NCI-H2227 (cell line): ENCODE data around the gene TRAF3IP1.
A peak's percentile ranks its signal among the peaks of the same experiment; 100 is the strongest.
"Not testable (repeated sequence)": the region's sequence is repeated elsewhere in the genome, so short reads cannot be mapped to it uniquely, and the experiment has no call there.

Experiments
- DNase-seq: peaks from one replicate; lab custom pipeline; 2025; ENCODE audit not compliant: unreplicated experiment; lab: John Stamatoyannopoulos, UW

Gene TRAF3IP1

DNA sequence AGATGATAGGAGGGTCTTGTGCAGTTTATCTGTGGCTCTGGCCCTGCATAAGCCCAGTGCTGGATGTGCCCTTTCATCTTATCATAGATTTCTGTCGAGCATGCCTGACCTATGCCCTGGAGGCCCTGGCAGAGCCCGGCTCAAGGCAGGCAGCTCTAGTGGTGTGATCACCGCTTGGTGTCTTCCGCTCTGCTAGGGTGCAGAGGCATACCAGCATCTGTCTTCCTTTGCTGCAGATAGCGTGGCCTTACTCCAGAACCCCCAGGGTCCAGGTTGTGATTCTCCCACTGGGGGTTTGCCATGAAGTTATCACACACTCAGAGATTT, 13.7 kb upstream of the TRAF3IP1 start:
- DNase-seq, result no peak

DNA sequence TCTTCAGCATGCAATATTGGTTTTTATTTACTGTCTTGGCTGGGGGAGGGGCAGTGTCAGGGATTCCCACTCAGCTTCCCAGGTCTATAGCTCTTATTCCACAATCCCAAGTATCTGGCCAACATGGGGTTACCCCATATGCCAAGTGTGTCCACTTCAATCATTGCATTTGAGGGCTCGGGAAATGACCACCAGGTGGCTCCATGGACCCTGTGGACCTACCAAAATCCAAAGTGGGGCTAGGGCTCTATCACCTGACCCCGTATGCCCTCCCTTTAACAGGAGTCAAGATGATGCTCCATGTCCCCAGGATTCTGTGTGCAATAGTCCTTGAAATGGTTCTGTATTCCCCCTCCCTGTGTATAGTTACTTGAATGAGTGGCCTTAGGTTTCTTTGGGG, 12.1 kb upstream of the TRAF3IP1 start:
- no peak for DNase-seq

DNA sequence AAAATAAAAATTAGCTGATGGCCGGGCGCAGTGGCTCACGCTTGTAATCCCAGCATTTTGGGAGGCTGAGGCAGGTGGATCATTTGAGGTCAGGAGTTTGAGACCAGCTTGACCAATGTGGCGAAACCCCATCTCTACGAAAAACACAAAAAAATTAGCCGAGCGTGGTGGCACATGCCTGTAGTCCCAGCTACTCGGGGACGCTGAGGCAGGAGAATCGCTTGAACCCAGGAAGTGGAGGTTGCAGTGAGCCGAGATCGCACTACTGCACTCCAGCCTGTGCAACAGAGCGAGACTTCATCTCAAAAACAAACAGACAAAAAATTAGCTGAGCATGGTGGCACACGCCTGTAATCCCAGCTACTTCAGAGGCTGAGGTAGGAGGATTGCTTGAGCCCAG, 9.6 kb upstream of the TRAF3IP1 start:
- not testable (repeated sequence) for DNase-seq

DNA sequence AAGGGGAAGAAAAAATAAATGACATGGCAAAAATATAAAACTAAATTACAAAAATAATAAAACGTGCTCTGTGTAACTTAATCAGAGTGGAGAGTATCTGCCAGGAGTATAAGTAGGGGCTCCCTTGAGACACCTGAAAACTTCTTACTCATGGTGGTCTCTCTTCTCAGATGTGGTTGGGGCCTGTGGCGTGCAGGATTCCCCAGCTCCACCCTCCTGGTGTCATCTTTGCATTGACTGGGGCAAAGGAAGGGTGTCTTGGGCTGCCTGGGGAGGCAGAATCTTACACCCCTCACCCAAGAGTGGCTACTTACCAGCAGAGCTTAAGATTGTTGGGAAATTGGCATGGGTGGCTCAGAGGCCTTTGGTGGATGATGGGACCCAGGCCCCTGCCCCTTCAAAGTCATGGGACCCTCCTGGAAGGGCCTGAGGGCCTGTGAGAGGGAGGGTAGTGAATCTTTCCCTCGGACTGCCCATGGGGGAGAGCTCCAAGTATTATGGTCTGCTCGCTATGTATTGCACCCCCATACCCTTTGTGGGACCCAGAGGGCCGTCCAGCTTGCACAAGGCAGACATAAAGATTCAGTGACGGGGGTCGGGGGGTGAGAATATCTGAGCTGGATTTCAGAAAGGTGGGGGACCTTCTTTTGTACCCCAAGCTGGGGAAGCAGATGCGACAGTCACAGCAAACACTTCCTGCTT, 6.9 kb upstream of the TRAF3IP1 start:
- DNase-seq, result no peak

DNA sequence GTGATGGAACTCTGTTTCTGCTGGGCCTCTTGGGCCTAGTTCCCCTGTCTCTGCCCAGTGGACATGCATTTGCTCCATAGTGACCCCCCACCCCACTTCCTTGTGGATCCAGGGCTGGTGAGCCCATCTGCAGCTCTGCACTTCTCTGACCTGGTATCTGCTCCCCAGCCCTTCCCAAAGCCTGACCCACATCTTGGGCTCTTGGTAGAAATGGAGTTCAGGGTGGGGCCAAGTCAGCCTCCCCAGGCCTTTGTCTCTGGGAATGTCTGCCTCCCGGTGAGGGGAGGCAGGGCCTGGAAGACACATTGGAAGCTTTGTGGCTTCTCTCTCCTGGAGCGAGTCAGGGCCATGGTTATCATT, 6.3 kb upstream of the TRAF3IP1 start:
- DNase-seq, result no peak

DNA sequence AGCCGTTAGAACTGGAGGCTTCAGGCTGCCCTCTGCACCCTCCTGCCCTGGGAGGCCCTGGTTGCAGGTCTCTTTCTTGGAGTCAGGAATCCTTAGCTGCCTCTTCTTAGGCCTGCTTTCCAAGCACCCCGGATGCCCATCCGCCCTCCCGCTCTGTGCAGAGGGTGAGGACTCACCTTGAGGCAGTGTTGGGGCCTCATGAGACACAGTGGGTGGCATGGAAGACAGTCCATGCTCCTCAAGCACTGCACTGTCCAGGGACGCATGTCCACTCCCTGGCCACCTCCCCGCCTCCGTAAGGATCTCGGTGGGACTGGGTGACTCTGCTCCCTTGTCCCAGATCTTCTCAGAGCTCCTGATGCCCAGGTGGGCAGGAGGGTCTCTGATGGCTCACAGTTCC, 5.7 kb upstream of the TRAF3IP1 start:
- no peak for DNase-seq

DNA sequence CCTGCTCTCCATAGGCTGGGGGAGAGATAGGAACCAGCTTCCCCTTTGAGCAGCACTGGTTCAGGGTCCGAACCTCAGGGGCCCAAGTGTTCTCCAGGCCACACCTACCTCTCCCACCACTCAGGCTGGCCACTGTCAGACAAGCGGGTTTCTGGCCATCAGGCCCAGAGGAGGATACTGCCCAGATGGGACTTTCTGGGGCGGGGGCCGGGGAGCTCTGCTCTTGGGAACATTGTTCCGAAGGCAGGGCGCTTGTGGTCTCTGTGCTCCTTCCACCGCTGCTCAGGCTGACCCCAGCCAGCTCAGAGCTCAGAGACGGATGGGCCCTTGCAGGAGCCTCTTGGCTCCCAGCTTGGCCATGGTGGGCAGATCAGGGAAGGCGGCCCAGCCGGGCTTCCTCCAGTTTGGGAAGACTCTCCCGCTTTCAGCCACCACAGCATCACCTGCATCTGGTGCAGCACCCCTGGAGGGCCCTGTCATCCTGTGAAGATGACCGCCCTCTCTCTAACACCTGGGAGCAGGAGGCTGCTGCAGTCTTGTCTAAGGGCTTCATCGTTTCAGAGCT, 5.2 kb upstream of the TRAF3IP1 start:
- no peak for DNase-seq

DNA sequence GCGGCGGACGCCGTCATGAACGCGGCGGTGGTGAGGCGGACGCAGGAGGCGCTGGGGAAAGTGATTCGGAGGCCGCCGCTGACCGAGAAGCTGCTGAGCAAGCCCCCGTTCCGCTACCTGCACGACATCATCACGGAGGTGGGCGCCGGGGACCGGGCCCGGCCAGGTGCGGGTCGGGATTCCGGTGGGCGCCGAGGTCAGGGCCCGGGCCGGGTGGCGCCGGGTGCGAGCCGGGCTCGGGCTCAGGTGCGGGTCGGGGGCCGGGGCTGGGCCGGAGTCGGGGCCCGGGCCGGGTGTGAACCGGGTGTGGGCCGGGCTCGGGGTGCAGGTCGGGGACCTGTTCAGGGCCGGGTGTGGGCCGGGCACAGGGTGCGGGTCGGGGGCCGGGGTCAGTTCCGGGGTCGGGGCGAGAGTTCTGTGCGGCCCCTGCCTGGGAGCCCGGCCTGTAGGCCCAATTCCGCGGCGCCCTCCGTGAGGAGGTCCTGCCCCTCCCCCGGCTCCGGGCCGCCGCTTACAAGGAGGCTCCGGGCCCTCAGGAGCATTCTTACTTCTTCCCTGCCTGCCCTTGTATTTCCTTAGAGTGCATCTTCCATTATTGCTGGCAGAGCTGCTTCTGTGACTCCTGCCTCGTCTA, 447 bp downstream of the TRAF3IP1 start:
- peak; percentile 21 for DNase-seq

DNA sequence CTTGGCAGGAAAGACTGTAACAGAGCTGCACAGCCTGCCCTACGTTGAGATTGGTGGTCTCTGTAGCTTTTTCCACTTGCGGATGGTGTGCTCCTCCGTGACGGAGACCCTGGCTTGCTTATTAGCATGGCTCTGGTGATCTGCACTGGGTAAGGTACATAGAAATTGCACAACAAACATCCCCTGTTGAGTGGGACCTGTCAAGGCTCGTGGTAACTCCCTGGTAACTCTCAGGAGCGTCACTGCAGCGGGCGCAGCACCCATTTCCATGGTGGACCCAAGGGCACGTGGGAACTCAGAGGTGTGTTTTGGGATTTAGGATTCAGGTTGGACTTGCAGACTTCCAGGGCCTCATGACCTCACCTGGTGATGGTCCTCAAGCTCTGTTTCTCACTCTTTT, 1.1 kb downstream of the TRAF3IP1 start:
- no peak for DNase-seq

DNA sequence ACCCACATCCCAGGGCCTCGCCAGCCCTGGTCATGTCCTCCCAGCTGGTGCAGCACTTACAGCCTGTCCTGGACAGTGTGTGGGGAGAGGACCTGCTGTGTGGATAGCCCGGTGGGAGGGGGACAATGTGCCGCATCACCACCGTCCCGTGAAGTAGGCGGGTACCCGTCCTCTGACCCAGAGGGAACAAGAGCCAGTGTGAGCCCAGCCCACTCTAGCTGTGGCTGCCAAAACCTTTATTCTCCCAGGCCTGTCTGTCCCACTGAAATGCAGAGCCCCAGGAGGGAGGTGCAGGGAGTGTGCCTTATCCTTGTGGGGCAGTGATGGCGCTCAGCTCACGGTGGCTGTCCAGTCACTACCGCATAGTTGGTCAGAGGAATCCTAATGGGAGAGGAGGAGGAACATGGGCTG, 1.7 kb downstream of the TRAF3IP1 start:
- no peak for DNase-seq

DNA sequence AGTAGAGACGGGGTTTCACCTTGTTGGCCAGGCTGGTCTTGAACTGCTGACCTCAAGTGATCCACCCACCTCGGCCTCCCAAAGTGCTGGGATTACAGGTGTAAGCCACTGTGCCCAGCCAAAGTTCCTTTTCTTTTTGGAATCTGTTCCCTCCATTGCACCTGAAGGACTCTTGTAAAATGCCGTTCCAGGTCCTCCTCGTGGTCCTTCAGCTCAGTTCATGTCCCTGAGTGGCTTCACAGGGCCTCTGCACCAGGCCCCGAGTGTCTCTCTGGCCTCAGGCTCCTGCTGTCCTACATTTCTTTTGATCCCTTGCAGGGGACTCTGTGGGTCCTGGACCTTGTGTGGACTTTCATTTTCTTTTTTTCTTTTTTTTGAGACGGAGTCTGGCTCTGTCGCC, 3.9 kb downstream of the TRAF3IP1 start:
- not testable (repeated sequence) for DNase-seq

DNA sequence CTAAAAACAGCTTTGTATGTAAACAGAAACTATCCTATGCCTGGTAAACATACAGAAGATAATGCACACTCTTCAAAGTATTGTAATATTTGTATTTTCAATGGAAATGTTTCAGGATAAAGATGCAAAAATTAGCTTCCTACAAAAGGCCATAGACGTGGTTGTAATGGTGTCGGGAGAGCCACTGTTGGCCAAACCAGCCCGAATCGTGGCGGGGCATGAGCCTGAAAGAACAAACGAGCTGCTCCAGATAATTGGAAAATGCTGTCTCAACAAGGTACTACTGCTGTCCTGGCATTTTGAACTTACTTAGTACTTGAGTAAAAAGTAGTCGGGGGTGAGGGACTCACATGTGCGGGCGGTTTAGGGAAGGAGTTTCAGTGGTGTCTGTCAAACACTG, 5.4 kb downstream of the TRAF3IP1 start:
- DNase-seq, result no peak

DNA sequence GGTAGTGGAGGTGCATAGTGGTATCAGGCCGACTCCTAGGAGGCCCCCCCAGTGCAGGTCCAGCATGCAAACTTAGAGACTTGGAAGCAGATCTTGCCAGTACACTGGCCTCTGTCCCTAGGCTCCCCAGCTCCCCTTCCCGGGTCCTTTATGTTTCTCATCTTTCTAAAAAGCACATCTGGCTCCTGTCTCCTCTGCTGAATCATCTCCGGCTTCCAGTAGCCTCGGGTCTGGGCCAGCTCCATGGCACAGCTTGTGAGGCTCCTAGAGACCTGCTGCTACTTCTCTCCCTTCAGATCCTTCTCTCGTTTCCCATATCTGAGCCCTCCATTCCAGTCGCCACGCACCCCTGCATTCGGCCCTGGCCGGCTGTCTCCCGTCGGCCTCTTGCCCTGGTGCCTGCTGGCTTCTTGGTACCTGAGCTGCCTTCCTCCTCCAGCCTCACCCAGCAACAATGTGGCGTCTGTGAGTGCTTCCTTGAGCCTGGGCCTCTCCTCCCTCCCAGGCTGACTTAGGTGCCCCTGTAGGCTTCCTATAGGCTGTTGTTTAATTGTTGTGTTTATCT, 6.6 kb downstream of the TRAF3IP1 start:
- no peak for DNase-seq

DNA sequence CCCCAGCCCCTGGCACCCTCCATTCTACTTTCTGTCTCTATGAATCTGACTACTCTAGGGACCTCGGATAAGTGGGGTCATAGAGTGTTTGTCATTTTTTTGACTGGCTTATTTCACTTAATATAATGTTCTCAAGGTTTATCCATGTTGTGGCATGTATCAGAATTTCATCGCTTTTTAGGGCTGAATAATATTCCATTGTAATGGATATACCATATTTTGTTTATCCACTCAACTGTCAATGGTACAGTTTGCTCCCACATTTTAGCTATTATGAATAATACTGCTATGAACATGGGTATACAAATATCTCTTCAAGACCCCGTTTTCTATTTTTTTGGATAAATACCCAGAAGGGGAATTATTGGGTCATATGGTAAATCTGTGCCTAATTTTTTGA, 7.4 kb downstream of the TRAF3IP1 start:
- DNase-seq, result no peak

DNA sequence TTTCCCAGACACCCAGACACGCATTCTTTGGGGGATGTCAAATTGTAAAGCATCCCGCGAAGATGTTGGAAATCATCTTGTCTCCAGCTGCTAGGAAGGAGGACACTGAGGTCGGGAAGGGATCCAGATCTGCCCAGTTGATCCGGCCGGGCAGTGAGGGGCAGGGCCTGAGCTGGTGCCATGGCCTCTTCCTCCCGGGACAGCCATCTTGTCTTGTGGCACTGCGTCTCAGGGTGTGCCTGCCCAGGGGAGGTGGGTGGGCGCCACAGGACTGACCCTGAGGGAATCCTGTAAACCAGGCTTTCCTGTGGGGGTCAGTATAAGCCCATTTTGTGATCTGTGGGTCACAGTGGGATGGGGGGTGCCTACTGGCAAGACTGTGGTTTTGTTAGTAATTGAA, 10.1 kb downstream of the TRAF3IP1 start:
- no peak for DNase-seq

DNA sequence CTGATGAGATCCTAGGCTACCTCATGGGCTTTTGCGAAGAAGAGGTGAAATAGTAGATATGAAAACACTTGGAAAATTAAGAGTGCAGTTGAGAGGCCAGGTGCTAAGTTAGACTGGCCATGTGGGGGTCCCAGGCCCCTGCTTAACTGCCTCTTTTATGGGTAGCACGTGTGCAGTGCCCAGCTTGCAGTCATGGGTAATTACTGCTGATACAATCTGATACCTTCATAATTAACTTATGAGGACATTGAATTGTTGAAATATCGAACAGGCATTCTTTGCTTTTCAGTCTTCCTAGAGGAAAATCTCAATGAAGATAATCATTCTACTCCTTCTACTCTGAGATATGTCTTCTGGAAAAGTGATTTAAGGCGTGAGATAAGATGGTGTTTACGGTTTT, 11.6 kb downstream of the TRAF3IP1 start:
- DNase-seq, result no peak

DNA sequence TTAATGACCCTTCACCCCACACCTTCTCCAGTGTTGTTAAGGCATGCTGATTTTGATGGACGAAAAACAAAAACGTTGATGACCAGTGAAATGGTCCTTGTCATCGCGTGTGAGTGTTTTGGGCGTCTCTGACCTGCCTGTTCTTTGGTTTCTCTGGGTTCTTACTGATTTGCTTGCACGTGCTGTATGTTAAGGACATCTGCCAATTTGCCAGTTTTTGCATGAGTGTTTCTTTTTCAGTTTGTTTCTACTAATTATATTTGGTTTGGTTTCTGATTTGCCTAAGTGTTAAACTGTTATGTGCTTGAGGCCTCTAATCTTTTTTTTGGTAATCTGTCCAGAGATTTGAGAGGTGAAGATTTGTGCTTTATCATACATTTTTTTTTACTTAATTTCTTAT, 14.6 kb downstream of the TRAF3IP1 start:
- DNase-seq, result no peak

DNA sequence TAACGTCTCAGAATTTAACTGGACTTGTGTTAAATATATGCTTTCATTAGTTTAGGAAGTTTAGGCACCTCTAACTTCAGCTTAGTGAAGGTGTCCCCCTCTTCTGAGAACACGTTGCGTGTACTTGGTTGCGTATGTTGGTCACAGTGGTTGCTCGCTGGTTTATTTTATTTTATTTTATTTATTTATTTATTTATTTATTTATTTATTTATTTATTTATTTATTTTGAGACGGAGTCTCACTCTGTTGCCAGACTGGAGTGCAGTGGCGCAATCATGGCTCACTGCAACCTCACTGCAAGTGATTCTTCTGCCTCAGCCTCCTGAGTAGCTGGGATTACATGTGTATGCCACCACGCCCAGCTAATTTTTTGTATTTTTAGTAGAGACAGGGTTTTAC, 15.3 kb downstream of the TRAF3IP1 start:
- not testable (repeated sequence) for DNase-seq

DNA sequence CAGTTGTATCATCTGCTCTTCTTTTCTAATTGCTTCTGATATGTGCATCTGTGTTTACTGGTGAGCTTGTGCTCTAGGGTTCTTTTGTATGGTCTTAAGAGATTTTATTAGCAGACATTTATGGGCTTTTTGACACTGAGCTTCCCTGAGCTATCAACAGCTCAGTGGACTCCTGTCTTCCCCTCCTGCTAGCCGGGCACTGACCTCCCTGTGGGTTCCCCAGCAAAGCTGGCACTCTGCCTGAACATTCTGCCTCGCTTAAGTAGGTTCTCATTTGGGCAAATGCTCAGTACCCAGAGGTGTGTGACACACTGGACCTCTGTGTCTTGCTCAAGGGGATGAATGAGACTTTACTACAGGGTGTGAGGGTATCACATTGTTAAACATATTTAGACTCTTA, 15.8 kb downstream of the TRAF3IP1 start:
- DNase-seq, result no peak

DNA sequence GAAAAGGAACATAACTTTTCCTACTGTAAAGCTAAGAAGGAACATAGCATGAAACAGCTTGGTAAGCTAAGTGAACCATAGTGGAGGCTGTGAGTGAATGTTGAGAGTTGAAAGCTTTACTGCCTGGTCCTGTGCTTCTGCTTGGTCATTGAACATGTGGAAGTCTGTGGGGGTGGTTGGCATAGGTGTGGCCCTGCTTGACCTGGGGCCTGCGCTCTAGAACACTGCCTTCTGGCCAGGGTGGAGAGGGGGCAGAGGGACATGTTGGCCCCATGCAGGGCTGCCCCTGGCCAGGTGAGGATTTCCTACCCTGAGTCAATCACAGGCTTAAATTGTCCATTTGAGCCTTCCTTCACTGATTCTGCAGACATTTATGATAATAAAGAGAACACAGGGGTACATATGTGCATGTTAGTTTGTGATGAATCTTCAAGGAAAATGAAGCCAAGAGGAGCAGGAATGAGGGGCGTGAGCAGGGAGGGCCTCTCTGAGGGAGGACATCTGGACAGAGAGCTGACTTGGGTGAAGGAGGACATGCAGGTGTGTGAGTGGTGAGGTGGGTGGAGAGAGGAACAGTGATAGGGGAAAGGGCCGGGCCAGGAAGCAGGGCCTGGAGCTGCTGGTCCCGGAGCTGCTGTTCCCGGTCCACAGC, 16.6 kb downstream of the TRAF3IP1 start:
- no peak for DNase-seq

DNA sequence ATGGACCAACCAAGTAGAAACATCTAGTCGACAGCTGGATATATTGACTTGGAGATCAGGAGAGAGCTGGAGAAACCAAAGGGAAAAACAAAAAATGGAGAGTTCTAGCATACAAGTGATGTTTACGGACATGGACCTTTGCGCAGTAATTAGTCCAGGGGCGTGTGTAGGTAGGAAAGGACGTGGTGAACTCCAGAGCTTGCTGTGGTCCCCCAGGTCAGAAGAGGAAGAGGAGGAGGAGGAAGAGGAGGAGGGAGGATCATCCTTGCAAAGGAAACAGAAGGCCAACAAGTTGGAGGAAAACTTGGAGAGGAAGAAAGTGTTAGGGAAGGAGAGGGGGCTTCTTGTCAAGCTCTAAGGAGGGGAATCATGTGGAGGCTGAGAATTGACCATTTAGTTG, 17.5 kb downstream of the TRAF3IP1 start:
- DNase-seq, result no peak
